Endodermal cell (in vitro differentiated cells): ENCODE results near the gene QPCT. TPM values are rescaled to one million over a fixed set of nuclear protein-coding genes. Genes with fewer than 3 reads are reported as not detected.

Source experiments
- DNase-seq: peaks from one replicate; pipeline ENCODE4 v3.0.0-alpha.2; 2017
- H3K27ac ChIP-seq: 2 replicates; pipeline ENCODE4 v1.5.1; 2013; ENCODE audit warnings: mild to moderate bottlenecking, low read depth, low read length, moderate library complexity
- H3K27me3 ChIP-seq: 2 replicates; pipeline ENCODE4 v1.6.1; 2013; ENCODE audit warnings: mild to moderate bottlenecking, low read length, moderate library complexity; ENCODE audit not compliant: insufficient read depth, control insufficient read depth, poor library complexity, severe bottlenecking
- H3K36me3 ChIP-seq: 2 replicates; pipeline ENCODE4 v1.7.0; 2013; ENCODE audit warnings: mild to moderate bottlenecking, low read length, moderate library complexity; ENCODE audit not compliant: control insufficient read depth, insufficient read depth
- H3K4me1 ChIP-seq: one replicate; pipeline ENCODE4 v1.7.0; 2013; ENCODE audit warnings: low read length; ENCODE audit not compliant: control insufficient read depth, insufficient read depth
- H3K4me3 ChIP-seq: 2 replicates; pipeline ENCODE4 v1.5.1; 2013; ENCODE audit warnings: mild to moderate bottlenecking, low read length, moderate library complexity
- H3K9ac ChIP-seq: 2 replicates; pipeline ENCODE4 v1.6.1; 2013; ENCODE audit warnings: mild to moderate bottlenecking, low read length, moderate library complexity; ENCODE audit not compliant: poor library complexity, severe bottlenecking; ENCODE audit errors: extremely low read depth
- H3K9me3 ChIP-seq: 2 replicates; pipeline ENCODE4 v1.6.1; 2013; ENCODE audit warnings: mild to moderate bottlenecking, low read length, moderate library complexity; ENCODE audit not compliant: control insufficient read depth
- H3K27ac Mint-ChIP-seq: 2 replicates; pipeline ENCODE4 v1.8.0; 2020; ENCODE audit warnings: mixed read lengths
- H3K27me3 Mint-ChIP-seq: 2 replicates; pipeline ENCODE4 v1.8.0; 2021; ENCODE audit warnings: mild to moderate bottlenecking, mixed read lengths; ENCODE audit not compliant: insufficient read depth
- H3K36me3 Mint-ChIP-seq: 2 replicates; pipeline ENCODE4 v1.8.0; 2020; ENCODE audit warnings: low read depth, mixed read lengths
- H3K4me1 Mint-ChIP-seq: 2 replicates; pipeline ENCODE4 v1.8.0; 2020; ENCODE audit warnings: mixed read lengths
- H3K4me3 Mint-ChIP-seq: 2 replicates; pipeline ENCODE4 v1.8.0; 2020; ENCODE audit warnings: mild to moderate bottlenecking, moderate library complexity, mixed read lengths
- H3K9me3 Mint-ChIP-seq: 2 replicates; pipeline ENCODE4 v1.8.0; 2020; ENCODE audit warnings: mild to moderate bottlenecking, mixed read lengths
- WGBS, 2 experiments: methylation state at CpG; one replicate each; pipeline versions ENCODE4 v1.1.5 to v1.1.7; 2013; ENCODE audit warnings: missing lambda C conversion rate in 2 of 2, mixed read lengths in 1 of 2; ENCODE audit not compliant: insufficient coverage in 1 of 2, insufficient read length in 1 of 2; 5-methylcytosine and 5-hydroxymethylcytosine counted together
- total RNA-seq, 2 donors: library from RNA; stranded (reverse); fragmentation: NEBNext Ultra II Directional in 1 of 2; extraction: Animal tissue kit (Norgen Biotek cat#: 25700) in 1 of 2; gene quantifications; 2 replicates in 1 of 2; 3 replicates in 1 of 2; pipeline ENCODE4 v1.2.1, GENCODE V29; 2021
- TF ChIP-seq, protein P1 (sequence below): fragments of 200-600 bp; sonication (generic); conservative IDR thresholded peaks from 2 replicates; pipeline ENCODE4 v1.5.0; 2021; ENCODE audit warnings: antibody characterized with exemption, mild to moderate bottlenecking

The QPCT gene
- total RNA-seq, 2 donors from 2014 or later = 15.9 to 17.7 TPM

DNA sequence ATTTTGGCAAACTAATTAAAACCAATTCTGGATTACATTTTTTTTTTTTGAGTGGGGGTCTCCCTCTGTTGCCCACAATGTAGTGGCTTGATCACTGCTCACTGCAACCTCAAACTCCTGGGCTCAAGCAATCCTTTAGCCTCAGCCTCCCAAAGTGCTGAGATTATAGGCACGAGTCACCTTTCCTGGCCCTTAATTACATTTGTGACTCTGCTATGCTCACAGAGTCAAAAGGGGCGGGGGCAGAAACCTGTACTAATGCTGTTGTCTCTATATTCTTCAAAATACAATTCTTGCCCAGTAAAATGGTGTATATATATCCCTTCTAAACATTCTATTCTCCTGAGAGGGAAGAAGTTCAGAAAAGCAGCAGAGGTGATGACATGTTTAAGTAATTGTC, 43.0 kb upstream of the QPCT start:
- Histone ChIP-seq H3K36me3 (peaks cover 56% of the 10 kb centered on the region), H3K27ac (no peak overlapping the region), H3K9me3 (peaks cover 19% of the 10 kb centered on the region), H3K27me3 (no peaks in the 10 kb centered on the region), H3K4me1 (peaks cover 17% of the 10 kb centered on the region), H3K4me3 (no peak overlapping the region), H3K9ac (no peak overlapping the region)
- H3K9me3 Mint-ChIP-seq = no peaks in the 10 kb centered on the region
- peak overlapping the region; percentile 82 for H3K27ac Mint-ChIP-seq
- H3K4me3 Mint-ChIP-seq = no peak overlapping the region
- WGBS, 2 experiments = 80 to 84% methylated on average over 1 to 2 of the region's 2 CpGs
- no peaks in the 10 kb centered on the region for H3K27me3 Mint-ChIP-seq
- H3K36me3 Mint-ChIP-seq = peaks cover 33% of the 10 kb centered on the region
- TF ChIP-seq, protein P1, sequence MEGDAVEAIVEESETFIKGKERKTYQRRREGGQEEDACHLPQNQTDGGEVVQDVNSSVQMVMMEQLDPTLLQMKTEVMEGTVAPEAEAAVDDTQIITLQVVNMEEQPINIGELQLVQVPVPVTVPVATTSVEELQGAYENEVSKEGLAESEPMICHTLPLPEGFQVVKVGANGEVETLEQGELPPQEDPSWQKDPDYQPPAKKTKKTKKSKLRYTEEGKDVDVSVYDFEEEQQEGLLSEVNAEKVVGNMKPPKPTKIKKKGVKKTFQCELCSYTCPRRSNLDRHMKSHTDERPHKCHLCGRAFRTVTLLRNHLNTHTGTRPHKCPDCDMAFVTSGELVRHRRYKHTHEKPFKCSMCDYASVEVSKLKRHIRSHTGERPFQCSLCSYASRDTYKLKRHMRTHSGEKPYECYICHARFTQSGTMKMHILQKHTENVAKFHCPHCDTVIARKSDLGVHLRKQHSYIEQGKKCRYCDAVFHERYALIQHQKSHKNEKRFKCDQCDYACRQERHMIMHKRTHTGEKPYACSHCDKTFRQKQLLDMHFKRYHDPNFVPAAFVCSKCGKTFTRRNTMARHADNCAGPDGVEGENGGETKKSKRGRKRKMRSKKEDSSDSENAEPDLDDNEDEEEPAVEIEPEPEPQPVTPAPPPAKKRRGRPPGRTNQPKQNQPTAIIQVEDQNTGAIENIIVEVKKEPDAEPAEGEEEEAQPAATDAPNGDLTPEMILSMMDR = no peak
- no peak for DNase-seq
- peaks cover 46% of the 10 kb centered on the region for H3K4me1 Mint-ChIP-seq

GRCh38 chr2:37302701-37303252, 41.7 kb upstream of the QPCT start:
- Mint-ChIP-seq H3K9me3 (no peaks in the 10 kb centered on the region), H3K27ac (peak overlapping the region; percentile 48)
- TF ChIP-seq, protein P1 = no peak

DNA sequence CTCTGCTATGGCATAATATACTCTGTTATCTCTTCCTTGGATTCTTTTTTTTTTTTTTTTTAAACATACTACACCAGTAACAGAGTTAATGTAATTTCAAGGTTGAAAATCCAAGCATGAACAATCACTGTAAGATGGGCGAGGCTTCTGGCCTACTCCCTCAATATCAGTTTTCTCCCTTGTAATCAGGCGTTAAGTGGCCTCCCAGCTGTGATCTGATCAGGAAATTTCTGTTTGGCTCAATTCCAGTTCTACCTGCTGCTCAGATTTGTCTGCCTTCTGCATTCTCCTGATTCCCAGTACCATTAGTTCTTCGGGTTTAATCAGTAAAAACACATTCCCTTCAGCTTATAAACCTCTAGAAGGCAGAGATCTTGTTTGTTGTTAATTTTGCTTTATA, 38.4 kb upstream of the QPCT start:
- peaks cover 22% of the 10 kb centered on the region for H3K36me3 Mint-ChIP-seq
- no peaks in the 10 kb centered on the region for H3K27me3 ChIP-seq
- H3K36me3 ChIP-seq = peaks cover 46% of the 10 kb centered on the region
- H3K9me3 ChIP-seq = peaks cover 19% of the 10 kb centered on the region
- TF ChIP-seq, protein P1 = no peak
- peak overlapping the region; percentile 60 for H3K27ac Mint-ChIP-seq
- no peak overlapping the region for H3K9ac ChIP-seq
- no peaks in the 10 kb centered on the region for H3K27me3 Mint-ChIP-seq
- H3K27ac ChIP-seq = no peak overlapping the region
- H3K4me1 ChIP-seq = peaks cover 20% of the 10 kb centered on the region
- H3K9me3 Mint-ChIP-seq = no peaks in the 10 kb centered on the region
- 46 to 85% methylated on average over 2 to 3 of the region's 3 CpGs for WGBS, 2 experiments
- H3K4me3 ChIP-seq = peak overlapping the region; percentile 66
- H3K4me3 Mint-ChIP-seq = peak overlapping the region; percentile 8
- H3K4me1 Mint-ChIP-seq = peaks cover 54% of the 10 kb centered on the region
- DNase-seq = peak; percentile 80

More at GRCh38 chr2:37302701-37303252, 41.7 kb upstream of the QPCT start:
- Histone ChIP-seq H3K27me3 (no peaks in the 10 kb centered on the region), H3K4me1 (peaks cover 17% of the 10 kb centered on the region), H3K9ac (no peak overlapping the region), H3K27ac (no peak overlapping the region), H3K36me3 (peaks cover 52% of the 10 kb centered on the region), H3K9me3 (peaks cover 19% of the 10 kb centered on the region), H3K4me3 (peak overlapping the region; percentile 38)
- peaks cover 33% of the 10 kb centered on the region for H3K36me3 Mint-ChIP-seq
- WGBS, 2 experiments = 94 to 96% methylated on average over 6 to 9 of the region's 9 CpGs
- peaks cover 55% of the 10 kb centered on the region for H3K4me1 Mint-ChIP-seq
- no peak overlapping the region for H3K4me3 Mint-ChIP-seq
- H3K27me3 Mint-ChIP-seq = no peaks in the 10 kb centered on the region
- peak; percentile 55 for DNase-seq
